Medulla oblongata (tissue), 1 donor: ENCODE results near the gene SNRPA1.
A peak's percentile ranks its signal among the peaks of the same experiment; 100 is the strongest.
"Not testable (repeated sequence)": the region's sequence is repeated elsewhere in the genome, so short reads cannot be mapped to it uniquely, and the experiment has no call there.

Source experiments
- DNase-seq: peaks from one replicate; pipeline ENCODE4 v3.0.0-alpha.2; 2015; ENCODE audit errors: extremely low spot score

Gene SNRPA1

GRCh38 chr15:101294731-101295606 lies at the start of gene SNRPA1:
SNRPA1 (minus strand) TSS chr15:101295248; CDS start chr15:101295178, 70 bp downstream.
- DNase-seq, result peak; percentile 93

GRCh38 chr15:101342056-101342455 lies 47.0 kb upstream of the SNRPA1 start:
- DNase-seq, result no peak

- DNase-seq, result no peak
Measured at GRCh38 chr15:101338502-101339057, 43.5 kb upstream of the SNRPA1 start.

- no peak for DNase-seq
Measured at GRCh38 chr15:101337976-101338375, 42.9 kb upstream of the SNRPA1 start.

GRCh38 chr15:101333907-101334789 lies 39.1 kb upstream of the SNRPA1 start:
- not testable (repeated sequence) for DNase-seq

- no peak for DNase-seq
Measured at GRCh38 chr15:101332061-101332467, 37.0 kb upstream of the SNRPA1 start.

GRCh38 chr15:101329867-101330380 lies 34.9 kb upstream of the SNRPA1 start:
- no peak for DNase-seq

- no peak for DNase-seq
Measured at GRCh38 chr15:101329309-101329863, 34.3 kb upstream of the SNRPA1 start.

- no peak for DNase-seq
Measured at GRCh38 chr15:101328001-101328400, 33.0 kb upstream of the SNRPA1 start.

GRCh38 chr15:101327147-101327740 lies 32.2 kb upstream of the SNRPA1 start:
- DNase-seq, result no peak

GRCh38 chr15:101326462-101327146 lies 31.6 kb upstream of the SNRPA1 start:
- DNase-seq, result peak; percentile 52

- no peak for DNase-seq
Measured at GRCh38 chr15:101326026-101326315, 30.9 kb upstream of the SNRPA1 start.

GRCh38 chr15:101325263-101326025 lies 30.4 kb upstream of the SNRPA1 start:
- DNase-seq, result no peak

GRCh38 chr15:101324524-101325177 lies 29.6 kb upstream of the SNRPA1 start:
- no peak for DNase-seq

GRCh38 chr15:101323793-101324523 lies 28.9 kb upstream of the SNRPA1 start:
- no peak for DNase-seq

- DNase-seq, result no peak
Measured at GRCh38 chr15:101322854-101323477, 27.9 kb upstream of the SNRPA1 start.

GRCh38 chr15:101322016-101322695 lies 27.1 kb upstream of the SNRPA1 start:
- no peak for DNase-seq
